ENCODE data around the gene ELMO3. TPM values are rescaled to one million over a fixed set of nuclear protein-coding genes. Genes with fewer than 3 reads are reported as not detected.
A peak's percentile ranks its signal among the peaks of the same experiment; 100 is the strongest.

ELMO3 gene
- total and polyA plus RNA-seq, 4 donors, result 1.7 to 3.8 (median 3.1) TPM

DNA sequence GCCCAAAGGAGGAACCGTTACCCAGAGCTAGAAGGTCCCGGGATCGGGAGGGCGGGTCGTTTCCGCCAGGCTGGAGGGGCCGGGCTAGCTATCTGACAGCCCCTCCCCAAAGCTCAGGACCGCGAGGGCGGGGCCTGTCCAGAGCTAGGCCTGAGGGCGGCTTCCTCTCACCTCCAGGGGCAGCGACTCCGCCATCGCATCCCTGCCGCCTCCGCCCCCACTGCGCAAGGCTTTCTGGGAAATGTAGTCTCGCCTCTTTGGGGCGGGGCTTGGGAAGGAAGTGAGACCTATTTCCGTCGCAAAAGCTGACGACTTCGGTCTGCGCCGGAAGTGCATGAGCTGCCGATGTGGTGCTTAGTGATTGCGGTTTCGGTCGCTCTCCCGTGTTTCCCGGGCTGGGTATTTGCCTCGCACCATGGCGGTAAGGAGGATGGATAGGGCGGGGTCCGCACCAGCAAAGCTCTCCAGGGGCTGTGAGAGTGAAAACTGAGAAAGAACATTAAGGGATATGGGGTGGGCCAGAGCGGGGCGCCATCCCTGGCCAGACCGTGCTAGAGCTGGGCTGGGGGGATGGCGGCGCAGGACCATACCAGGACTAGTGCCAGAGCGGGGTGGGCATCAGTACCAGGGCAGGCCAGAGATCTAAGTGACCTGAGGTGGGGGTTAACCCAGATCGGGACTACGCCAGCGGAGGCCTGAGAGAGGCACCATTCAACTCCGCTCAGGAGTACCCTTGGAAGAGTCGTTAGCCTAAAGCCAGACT, 28.1 kb downstream of the ELMO3 start, which contains the start of gene TMEM208 (continued):
- TF ChIP-seq, protein P1, sequence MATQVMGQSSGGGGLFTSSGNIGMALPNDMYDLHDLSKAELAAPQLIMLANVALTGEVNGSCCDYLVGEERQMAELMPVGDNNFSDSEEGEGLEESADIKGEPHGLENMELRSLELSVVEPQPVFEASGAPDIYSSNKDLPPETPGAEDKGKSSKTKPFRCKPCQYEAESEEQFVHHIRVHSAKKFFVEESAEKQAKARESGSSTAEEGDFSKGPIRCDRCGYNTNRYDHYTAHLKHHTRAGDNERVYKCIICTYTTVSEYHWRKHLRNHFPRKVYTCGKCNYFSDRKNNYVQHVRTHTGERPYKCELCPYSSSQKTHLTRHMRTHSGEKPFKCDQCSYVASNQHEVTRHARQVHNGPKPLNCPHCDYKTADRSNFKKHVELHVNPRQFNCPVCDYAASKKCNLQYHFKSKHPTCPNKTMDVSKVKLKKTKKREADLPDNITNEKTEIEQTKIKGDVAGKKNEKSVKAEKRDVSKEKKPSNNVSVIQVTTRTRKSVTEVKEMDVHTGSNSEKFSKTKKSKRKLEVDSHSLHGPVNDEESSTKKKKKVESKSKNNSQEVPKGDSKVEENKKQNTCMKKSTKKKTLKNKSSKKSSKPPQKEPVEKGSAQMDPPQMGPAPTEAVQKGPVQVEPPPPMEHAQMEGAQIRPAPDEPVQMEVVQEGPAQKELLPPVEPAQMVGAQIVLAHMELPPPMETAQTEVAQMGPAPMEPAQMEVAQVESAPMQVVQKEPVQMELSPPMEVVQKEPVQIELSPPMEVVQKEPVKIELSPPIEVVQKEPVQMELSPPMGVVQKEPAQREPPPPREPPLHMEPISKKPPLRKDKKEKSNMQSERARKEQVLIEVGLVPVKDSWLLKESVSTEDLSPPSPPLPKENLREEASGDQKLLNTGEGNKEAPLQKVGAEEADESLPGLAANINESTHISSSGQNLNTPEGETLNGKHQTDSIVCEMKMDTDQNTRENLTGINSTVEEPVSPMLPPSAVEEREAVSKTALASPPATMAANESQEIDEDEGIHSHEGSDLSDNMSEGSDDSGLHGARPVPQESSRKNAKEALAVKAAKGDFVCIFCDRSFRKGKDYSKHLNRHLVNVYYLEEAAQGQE (IDR thresholded peaks at IDR 0.05), result peak; percentile 53
- peak; percentile 55 for TF ChIP-seq NR2F2 (IDR thresholded peaks at IDR 0.05)
- TF ChIP-seq YY1 (IDR thresholded peaks at IDR 0.05), result peak; percentile 95
- TF ChIP-seq RXRA (IDR thresholded peaks at IDR 0.05), result peak; percentile 30 to 48

DNA sequence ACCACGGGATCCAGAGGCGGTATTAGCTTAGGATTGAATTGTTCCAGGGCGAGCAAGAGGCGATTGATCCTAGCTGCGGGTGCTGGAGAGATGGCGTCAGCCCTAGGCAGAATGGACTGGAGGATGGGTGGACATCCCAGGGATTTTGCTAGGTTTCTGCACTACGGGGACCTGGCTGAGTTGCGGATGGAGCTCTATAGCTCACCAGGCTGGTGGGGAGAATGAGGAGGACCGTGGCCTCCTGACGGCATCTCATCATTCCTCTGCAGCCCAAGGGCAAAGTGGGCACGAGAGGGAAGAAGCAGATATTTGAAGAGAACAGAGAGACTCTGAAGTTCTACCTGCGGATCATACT, 28.6 kb downstream of the ELMO3 start:
- Histone ChIP-seq H3K27me3 (ENCODE audit: control insufficient read depth in 4 of 4, insufficient read depth in 4 of 4, low read length in 3 of 4) (no peaks in the 10 kb centered on the region), H3K9me3 (ENCODE audit: control insufficient read depth in 4 of 4, low read length in 3 of 4) (no peaks in the 10 kb centered on the region), H3K36me3 (ENCODE audit: control insufficient read depth in 4 of 4, insufficient read depth in 3 of 4, low read depth in 1 of 4, low read length in 3 of 4) (peaks cover 7 to 19% (median 17%) of the 10 kb centered on the region in 4 donors), H3K27ac (ENCODE audit: low read depth in 1 of 2, low read length in 2 of 2) (peak overlapping the region; percentile 49 to 70), H3K4me3 (ENCODE audit: low read depth in 1 of 3, low read length in 3 of 3) (peak overlapping the region; percentile 81 to 98 (median 93)), H3K9ac (ENCODE audit: low read depth in 1 of 2, low read length in 2 of 2) (peak overlapping the region; percentile 84 to 93), H3K4me1 (ENCODE audit: control insufficient read depth in 4 of 4, insufficient read depth in 4 of 4, low read length in 3 of 4) (peaks cover 2 to 47% (median 30%) of the 10 kb centered on the region in 4 donors)
- WGBS, result 13% methylated on average over 12 of the region's 12 CpGs
- DNase-seq (ENCODE audit: low spot score), result no peak
- TF ChIP-seq YY1 (IDR thresholded peaks at IDR 0.05), result no peak
- TF ChIP-seq JUND (IDR thresholded peaks at IDR 0.05), result no peak
- TF ChIP-seq RAD21 (IDR thresholded peaks at IDR 0.05), result no peak
- TF ChIP-seq RXRA (IDR thresholded peaks at IDR 0.05), result no peak
- no peak for TF ChIP-seq HNF4A (conservative IDR thresholded peaks at IDR 0.05)
- no peak for TF ChIP-seq NR2F2 (IDR thresholded peaks at IDR 0.05)
- TF ChIP-seq FOXA2 (IDR thresholded peaks at IDR 0.05), result no peak
- TF ChIP-seq, protein P2, sequence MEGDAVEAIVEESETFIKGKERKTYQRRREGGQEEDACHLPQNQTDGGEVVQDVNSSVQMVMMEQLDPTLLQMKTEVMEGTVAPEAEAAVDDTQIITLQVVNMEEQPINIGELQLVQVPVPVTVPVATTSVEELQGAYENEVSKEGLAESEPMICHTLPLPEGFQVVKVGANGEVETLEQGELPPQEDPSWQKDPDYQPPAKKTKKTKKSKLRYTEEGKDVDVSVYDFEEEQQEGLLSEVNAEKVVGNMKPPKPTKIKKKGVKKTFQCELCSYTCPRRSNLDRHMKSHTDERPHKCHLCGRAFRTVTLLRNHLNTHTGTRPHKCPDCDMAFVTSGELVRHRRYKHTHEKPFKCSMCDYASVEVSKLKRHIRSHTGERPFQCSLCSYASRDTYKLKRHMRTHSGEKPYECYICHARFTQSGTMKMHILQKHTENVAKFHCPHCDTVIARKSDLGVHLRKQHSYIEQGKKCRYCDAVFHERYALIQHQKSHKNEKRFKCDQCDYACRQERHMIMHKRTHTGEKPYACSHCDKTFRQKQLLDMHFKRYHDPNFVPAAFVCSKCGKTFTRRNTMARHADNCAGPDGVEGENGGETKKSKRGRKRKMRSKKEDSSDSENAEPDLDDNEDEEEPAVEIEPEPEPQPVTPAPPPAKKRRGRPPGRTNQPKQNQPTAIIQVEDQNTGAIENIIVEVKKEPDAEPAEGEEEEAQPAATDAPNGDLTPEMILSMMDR (IDR thresholded peaks at IDR 0.05; ENCODE audit: low read depth, low read length, missing input control), result no peak
- TF ChIP-seq, protein P3, sequence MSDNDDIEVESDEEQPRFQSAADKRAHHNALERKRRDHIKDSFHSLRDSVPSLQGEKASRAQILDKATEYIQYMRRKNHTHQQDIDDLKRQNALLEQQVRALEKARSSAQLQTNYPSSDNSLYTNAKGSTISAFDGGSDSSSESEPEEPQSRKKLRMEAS (IDR thresholded peaks at IDR 0.05), result no peak
- TF ChIP-seq TAF1 (conservative IDR thresholded peaks at IDR 0.05), result no peak
- TF ChIP-seq, protein P4, sequence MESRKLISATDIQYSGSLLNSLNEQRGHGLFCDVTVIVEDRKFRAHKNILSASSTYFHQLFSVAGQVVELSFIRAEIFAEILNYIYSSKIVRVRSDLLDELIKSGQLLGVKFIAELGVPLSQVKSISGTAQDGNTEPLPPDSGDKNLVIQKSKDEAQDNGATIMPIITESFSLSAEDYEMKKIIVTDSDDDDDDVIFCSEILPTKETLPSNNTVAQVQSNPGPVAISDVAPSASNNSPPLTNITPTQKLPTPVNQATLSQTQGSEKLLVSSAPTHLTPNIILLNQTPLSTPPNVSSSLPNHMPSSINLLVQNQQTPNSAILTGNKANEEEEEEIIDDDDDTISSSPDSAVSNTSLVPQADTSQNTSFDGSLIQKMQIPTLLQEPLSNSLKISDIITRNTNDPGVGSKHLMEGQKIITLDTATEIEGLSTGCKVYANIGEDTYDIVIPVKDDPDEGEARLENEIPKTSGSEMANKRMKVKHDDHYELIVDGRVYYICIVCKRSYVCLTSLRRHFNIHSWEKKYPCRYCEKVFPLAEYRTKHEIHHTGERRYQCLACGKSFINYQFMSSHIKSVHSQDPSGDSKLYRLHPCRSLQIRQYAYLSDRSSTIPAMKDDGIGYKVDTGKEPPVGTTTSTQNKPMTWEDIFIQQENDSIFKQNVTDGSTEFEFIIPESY (IDR thresholded peaks at IDR 0.05), result no peak
- no peak for TF ChIP-seq GABPA (IDR thresholded peaks at IDR 0.05 in 1 of 2, conservative IDR thresholded peaks at IDR 0.05 in 1 of 2)
- no peak for TF ChIP-seq EGR1 (IDR thresholded peaks at IDR 0.05; ENCODE audit: low read depth in 2 of 2)
- TF ChIP-seq, protein P1 (IDR thresholded peaks at IDR 0.05), result no peak
- TF ChIP-seq FOXA1 (IDR thresholded peaks at IDR 0.05), result no peak
- no peak for TF ChIP-seq HNF4G (IDR thresholded peaks at IDR 0.05)
- TF ChIP-seq, protein P5, sequence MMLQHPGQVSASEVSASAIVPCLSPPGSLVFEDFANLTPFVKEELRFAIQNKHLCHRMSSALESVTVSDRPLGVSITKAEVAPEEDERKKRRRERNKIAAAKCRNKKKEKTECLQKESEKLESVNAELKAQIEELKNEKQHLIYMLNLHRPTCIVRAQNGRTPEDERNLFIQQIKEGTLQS (IDR thresholded peaks at IDR 0.05), result no peak
